Right renal cortex interstitium (tissue), 3 donors: ENCODE results near the gene ZFR. TPM values are rescaled to one million over a fixed set of nuclear protein-coding genes. Genes with fewer than 3 reads are reported as not detected.

Source experiments
- polyA plus RNA-seq, 3 donors: library from polyadenylated mRNA; unstranded; fragments of 120-200 nt; gene quantifications; one replicate each; pipeline ENCODE4 v1.2.1, GENCODE V29; 2013; ENCODE audit not compliant: insufficient read length in 3 of 3

Gene ZFR
- polyA plus RNA-seq, 3 donors, result 126 to 140 (median 138) TPM

Other genes with a start within 250 kb of the ZFR start
- gene MTMR12, start 131.8 kb downstream of the ZFR start, polyA plus RNA-seq, result 10 to 100 TPM; 35.0 to 37.7 (median 37.5) TPM
- gene SUB1, start 140.8 kb upstream of the ZFR start, polyA plus RNA-seq, result 100 to 1,000 TPM; 327 to 390 (median 346) TPM